Measurements from ENCODE around the gene MTR.

DNA sequence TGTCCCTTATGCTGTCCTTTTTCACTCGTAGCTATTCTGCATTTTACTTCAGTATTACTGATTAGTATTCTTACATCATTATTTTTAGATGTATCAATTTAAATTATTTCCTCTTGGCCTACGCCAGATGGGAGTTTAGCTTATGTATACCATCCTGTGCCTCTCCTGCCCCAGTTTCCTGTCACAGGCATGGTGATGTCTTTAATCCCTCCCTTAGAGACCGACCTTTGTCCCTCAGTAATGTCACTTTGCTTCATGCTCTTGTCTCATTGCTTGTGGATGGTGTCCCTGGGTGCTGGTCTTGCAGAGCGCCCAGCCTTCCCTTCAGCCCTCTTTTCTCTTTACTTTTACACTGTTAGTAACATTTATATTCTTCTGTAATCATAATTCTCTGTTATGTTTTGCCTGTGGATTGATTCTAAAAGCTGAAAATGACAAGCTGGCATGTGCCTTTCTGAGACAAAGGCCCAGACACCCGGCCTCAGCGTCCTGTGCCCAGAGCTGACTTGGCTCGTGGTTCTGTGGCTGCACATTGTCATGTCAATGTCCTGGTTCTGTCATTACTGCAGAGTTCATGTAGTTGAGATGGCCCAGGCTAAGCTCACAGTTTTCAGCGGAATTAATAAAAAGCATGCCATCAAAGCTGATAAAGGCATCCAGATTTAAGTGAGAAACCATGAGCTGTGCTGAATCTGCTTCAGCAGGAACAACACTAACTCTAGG, 100.7 kb downstream of the MTR start:
- TF ChIP-seq CTCF (IDR thresholded peaks at IDR 0.05; ENCODE audit: low read depth, low read length, missing input control) (no peak), TAF1 (conservative IDR thresholded peaks at IDR 0.05) (no peak), SP1 (IDR thresholded peaks at IDR 0.05) (no peak)
